Activated naive CD4-positive, alpha-beta T cell treated with anti-CD3 and anti-CD28 coated beads for 36 hours (primary cell): ENCODE data around the gene SLC37A1. TPM values are rescaled to one million over a fixed set of nuclear protein-coding genes. Genes with fewer than 3 reads are reported as not detected.

ENCODE experiments used
- CTCF ChIA-PET: fragments of 350-600 bp; sonication (Branson Sonifier 250); formaldehyde crosslinking; loops from one replicate; lab custom pipeline; 2021; ENCODE audit warnings: antibody characterized with exemption; lab: Charles Lee
- DNase-seq: peaks from one replicate; pipeline ENCODE4 v3.0.0-alpha.2; 2020
- H3K27ac Mint-ChIP-seq: one replicate; pipeline ENCODE4 v1.8.0; 2021; ENCODE audit warnings: mild to moderate bottlenecking, mixed read lengths
- H3K27me3 Mint-ChIP-seq: one replicate; pipeline ENCODE4 v1.8.0; 2021; ENCODE audit warnings: low read depth, mixed read lengths
- H3K36me3 Mint-ChIP-seq: one replicate; pipeline ENCODE4 v1.8.0; 2021; ENCODE audit warnings: low read depth, mixed read lengths
- H3K4me1 Mint-ChIP-seq: one replicate; pipeline ENCODE4 v1.8.0; 2021; ENCODE audit warnings: low read depth, mixed read lengths
- H3K4me3 Mint-ChIP-seq: one replicate; pipeline ENCODE4 v1.8.0; 2021; ENCODE audit warnings: mild to moderate bottlenecking, moderate library complexity, mixed read lengths
- H3K9me3 Mint-ChIP-seq: one replicate; pipeline ENCODE4 v1.8.0; 2021; ENCODE audit warnings: mixed read lengths
- intact Hi-C: fragments of 100-400 bp; cut with micrococcal nuclease; formaldehyde crosslinking; loops from one replicate; pipeline ENCODE4 v1.15.1; 2023
- total RNA-seq, 2 experiments: library from RNA; stranded (reverse); gene quantifications; one replicate each; pipeline ENCODE4 v1.2.3, GENCODE V29; 2021

The SLC37A1 gene
- total RNA-seq, 2 experiments from 2014 or later = 18.4 to 18.7 TPM

DNA sequence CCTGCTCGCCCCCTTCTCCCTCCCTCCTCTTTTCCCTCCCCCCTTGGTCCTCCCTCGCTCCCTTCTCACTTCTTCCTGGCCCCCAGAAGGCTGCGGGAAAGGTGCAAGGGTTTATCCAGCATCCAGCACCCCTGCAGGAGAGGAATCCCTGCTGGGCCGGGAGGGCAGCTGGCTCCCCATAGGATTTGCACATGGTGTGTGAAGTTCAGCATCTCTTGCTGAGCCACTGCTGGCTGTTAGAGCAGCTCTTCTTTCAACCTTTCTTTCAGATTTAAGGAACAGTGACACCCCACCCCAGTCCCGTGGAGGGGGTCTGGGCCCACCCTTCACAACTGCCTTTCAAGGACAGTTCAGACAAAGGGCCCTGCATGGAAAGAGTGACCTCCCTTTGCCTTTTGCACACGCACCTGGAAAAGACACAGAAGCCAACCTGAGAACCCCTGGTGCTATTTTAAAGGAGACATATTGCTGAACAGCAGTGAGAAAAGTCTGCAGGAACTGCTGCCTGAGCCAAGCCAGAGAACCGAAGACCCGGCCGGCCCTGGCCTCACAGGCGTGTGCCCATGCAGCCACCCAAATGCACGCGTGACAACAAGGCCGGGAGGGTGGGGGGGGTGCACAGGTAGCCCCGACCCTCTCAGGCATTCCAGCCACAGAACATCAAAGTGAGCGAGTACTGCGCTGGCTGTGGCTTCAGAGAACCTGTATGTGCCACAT, 66.6 kb downstream of the SLC37A1 start:
- H3K27me3 Mint-ChIP-seq = no peaks in the 10 kb centered on the region
- peaks cover 15% of the 10 kb centered on the region for H3K9me3 Mint-ChIP-seq
- CTCF ChIA-PET = interaction anchor here (2.0 kb wide), 1 partner anchor 12 kb away, joined by 6 read pairs; no protein-coding TSS in a partner anchor

DNA sequence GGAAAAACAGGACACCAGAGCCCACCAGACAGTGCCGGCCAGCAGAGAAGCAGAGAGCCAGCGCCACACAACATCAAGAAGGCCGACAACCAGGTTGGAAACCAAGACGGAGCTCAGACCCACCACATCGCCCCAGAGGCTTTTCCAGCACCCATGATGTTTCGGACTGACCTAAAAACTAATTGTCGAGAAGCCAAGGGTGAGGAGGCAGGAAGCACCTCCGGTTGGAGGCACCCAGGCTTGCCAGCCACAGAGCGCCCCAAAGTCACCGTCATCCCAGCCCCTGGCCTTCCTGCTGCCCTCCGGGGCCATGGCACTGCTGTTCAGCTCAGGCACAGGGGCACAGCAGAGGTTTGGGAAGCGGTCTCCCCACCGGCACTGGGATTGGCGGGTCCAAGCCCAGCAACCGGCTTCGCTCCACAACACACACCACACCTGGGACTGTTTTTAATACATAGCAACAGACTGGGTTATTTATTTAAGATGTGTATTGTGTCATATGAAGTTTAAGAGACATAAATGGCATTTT, 67.2 kb downstream of the SLC37A1 start:
- Mint-ChIP-seq H3K4me3 (no peak overlapping the region), H3K36me3 (peaks cover 14% of the 10 kb centered on the region), H3K27ac (no peak overlapping the region), H3K27me3 (no peaks in the 10 kb centered on the region), H3K4me1 (no peaks in the 10 kb centered on the region), H3K9me3 (peaks cover 11% of the 10 kb centered on the region)
- DNase-seq = no peak
- intact Hi-C loops = no loop called here
- CTCF ChIA-PET = no interaction called here

More for the DNA sequence above, 66.6 kb downstream of the SLC37A1 start:
- Mint-ChIP-seq H3K36me3 (peaks cover 20% of the 10 kb centered on the region), H3K4me1 (no peaks in the 10 kb centered on the region), H3K27ac (no peak overlapping the region), H3K4me3 (no peak overlapping the region)
- intact Hi-C loops = no loop called here
- DNase-seq = no peak

- H3K36me3 Mint-ChIP-seq = peaks cover 8% of the 10 kb centered on the region
- H3K27me3 Mint-ChIP-seq = no peaks in the 10 kb centered on the region
- CTCF ChIA-PET = interaction anchor here (0.7 kb wide), 1 partner anchor 10 kb away, joined by 3 read pairs; no protein-coding TSS in a partner anchor
- no peak overlapping the region for H3K27ac Mint-ChIP-seq
- H3K4me1 Mint-ChIP-seq = no peaks in the 10 kb centered on the region
- H3K9me3 Mint-ChIP-seq = peaks cover 6% of the 10 kb centered on the region
- no peak for DNase-seq
- no peak overlapping the region for H3K4me3 Mint-ChIP-seq
- intact Hi-C loops = no loop called here
These were observed 67.8 kb downstream of the SLC37A1 start for GRCh38 chr21:42581336-42581992.

DNA sequence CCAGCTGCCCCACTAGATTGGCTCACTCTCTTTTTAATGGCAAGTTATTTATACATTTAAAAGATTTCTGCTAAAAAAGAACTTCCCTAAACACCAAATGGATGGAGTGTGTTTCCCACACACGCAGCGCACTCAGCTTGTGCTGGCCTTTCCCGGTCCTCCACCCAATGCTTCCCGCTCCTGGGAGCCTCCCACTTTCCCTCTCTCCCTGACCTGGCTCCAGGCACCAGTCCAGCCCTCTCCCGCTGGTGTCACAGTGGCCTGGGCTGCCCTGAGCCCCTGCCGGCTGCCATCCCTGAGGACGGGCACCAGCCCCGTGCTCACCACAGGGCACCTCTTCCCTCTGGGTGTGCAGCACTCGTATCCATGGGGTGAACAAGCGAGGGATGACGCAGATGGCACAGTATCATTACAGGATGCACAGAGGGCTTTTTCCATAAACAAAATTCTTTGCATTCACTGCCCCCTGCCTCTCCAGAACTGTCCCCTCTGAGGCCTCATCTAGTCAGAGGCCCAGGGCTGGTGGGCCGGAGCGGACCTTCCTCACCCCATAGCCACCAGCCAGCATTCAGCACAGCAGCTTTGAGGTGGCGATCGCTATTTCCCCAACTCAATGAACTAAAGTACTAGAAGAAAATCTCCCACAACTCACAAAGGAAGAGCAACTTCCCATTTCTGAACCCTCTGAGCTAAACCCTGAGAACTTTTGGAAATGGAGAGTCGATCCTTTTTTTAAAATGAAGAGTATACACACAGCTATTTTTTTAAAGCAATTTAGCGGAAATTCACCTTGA, 68.5 kb downstream of the SLC37A1 start:
- intact Hi-C loops = no loop called here
- H3K4me1 Mint-ChIP-seq = no peaks in the 10 kb centered on the region
- CTCF ChIA-PET = interaction anchor here (0.7 to 1.3 kb wide), 2 partner anchors 10 to 11 kb away, joined by 3 to 9 read pairs; no protein-coding TSS in a partner anchor
- DNase-seq = no peak
- H3K4me3 Mint-ChIP-seq = no peak overlapping the region
- H3K27ac Mint-ChIP-seq = no peak overlapping the region
- peaks cover 2% of the 10 kb centered on the region for H3K9me3 Mint-ChIP-seq
- no peaks in the 10 kb centered on the region for H3K27me3 Mint-ChIP-seq
- H3K36me3 Mint-ChIP-seq = peaks cover 2% of the 10 kb centered on the region

DNA sequence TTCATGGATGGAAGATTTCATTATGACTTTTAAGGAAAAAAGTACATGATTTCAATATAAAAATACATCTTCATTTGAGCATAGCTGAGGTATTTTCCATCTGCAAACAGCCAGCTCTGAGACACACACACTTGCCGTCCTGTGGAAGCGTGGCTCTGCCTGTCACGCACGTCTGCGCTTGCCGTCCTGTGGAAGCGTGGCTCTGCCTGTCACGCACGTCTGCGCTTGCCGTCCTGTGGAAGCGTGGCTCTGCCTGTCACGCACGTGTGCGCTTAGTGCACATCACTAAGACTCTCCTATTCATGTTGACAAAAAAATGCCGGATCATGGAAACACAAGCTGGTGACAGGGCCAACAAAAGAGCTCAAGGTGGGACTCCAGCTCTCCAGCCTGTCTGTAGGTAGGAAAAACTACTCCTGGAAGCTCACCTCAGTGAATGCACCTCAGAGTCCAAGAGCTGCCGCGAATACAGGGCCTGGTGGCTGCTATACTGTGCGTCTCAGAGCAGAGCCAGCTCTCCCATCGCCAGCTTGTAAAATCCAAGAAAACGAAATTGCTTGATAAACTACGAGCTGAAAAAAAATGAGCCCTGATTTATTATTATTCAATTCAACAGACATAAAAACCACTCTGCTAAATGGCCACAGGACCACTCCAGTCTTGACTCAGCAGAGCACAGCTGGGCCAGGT, 69.3 kb downstream of the SLC37A1 start:
- no peaks in the 10 kb centered on the region for H3K9me3 Mint-ChIP-seq
- intact Hi-C loops = no loop called here
- H3K4me3 Mint-ChIP-seq = no peak overlapping the region
- no peaks in the 10 kb centered on the region for H3K36me3 Mint-ChIP-seq
- CTCF ChIA-PET = interaction anchor here (1.3 kb wide), 1 partner anchor 10 kb away, joined by 9 read pairs; no protein-coding TSS in a partner anchor
- H3K4me1 Mint-ChIP-seq = no peaks in the 10 kb centered on the region
- no peak for DNase-seq
- no peaks in the 10 kb centered on the region for H3K27me3 Mint-ChIP-seq
- peak overlapping the region; percentile 46 for H3K27ac Mint-ChIP-seq

- no peak for DNase-seq
- no peak overlapping the region for H3K27ac Mint-ChIP-seq
- intact Hi-C loops = no loop called here
- H3K4me1 Mint-ChIP-seq = no peaks in the 10 kb centered on the region
- no peaks in the 10 kb centered on the region for H3K9me3 Mint-ChIP-seq
- no peak overlapping the region for H3K4me3 Mint-ChIP-seq
- no peaks in the 10 kb centered on the region for H3K27me3 Mint-ChIP-seq
- CTCF ChIA-PET = interaction anchor here (0.6 to 1.3 kb wide), 2 partner anchors 9 to 11 kb away, joined by 4 to 9 read pairs; no protein-coding TSS in a partner anchor
- H3K36me3 Mint-ChIP-seq = no peaks in the 10 kb centered on the region
These were observed 70.0 kb downstream of the SLC37A1 start for GRCh38 chr21:42583477-42584295.

DNA sequence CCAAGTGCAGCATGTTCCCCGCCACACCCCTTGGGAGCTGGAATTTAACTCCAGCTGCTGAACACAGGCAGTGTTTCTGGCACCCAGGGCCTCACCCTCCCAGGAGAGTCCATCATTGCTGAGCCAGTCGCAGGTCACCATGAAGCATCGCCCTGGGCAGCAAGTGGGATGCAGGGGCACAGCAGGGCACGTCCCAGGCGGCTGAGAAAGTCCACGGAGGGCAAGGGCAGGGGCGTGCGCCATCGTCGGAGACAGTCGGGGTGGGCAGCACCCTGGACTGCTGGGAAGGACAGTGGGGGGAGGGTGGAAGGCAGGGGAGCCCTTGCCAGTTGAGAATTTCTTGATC, 70.6 kb downstream of the SLC37A1 start:
- Mint-ChIP-seq H3K4me1 (no peaks in the 10 kb centered on the region), H3K4me3 (no peak overlapping the region), H3K36me3 (no peaks in the 10 kb centered on the region), H3K27ac (no peak overlapping the region), H3K27me3 (no peaks in the 10 kb centered on the region), H3K9me3 (no peaks in the 10 kb centered on the region)
- CTCF ChIA-PET = interaction anchor here (0.6 kb wide), 1 partner anchor 11 kb away, joined by 4 read pairs; no protein-coding TSS in a partner anchor
- intact Hi-C loops = no loop called here
- no peak for DNase-seq

DNA sequence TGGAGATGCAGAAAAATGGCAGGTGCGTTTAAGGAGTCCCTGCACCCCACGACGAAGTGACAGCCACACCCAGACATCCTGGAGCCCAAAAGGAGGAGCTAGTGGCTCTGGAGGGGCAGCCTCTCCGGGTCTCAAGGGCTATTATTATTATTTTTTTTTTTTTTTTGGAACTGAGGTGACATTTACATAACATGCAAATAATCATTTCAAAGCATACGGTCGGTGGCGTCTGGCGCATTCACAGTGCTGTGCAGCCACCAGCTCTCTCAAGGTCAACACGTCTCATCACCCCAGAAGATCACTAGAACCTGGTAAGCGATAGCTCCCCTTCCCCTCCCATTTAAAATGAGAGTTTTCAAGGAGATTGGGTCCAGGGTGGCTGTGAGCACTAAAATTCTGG, 72.2 kb downstream of the SLC37A1 start:
- intact Hi-C loops = no loop called here
- H3K36me3 Mint-ChIP-seq = no peaks in the 10 kb centered on the region
- CTCF ChIA-PET = no interaction called here
- peaks cover 2% of the 10 kb centered on the region for H3K4me1 Mint-ChIP-seq
- no peaks in the 10 kb centered on the region for H3K9me3 Mint-ChIP-seq
- no peak for DNase-seq
- H3K27me3 Mint-ChIP-seq = no peaks in the 10 kb centered on the region
- H3K27ac Mint-ChIP-seq = no peak overlapping the region
- H3K4me3 Mint-ChIP-seq = no peak overlapping the region

GRCh38 chr21:42586406-42586805, 72.8 kb downstream of the SLC37A1 start:
- H3K4me1 Mint-ChIP-seq = peaks cover 7% of the 10 kb centered on the region
- no peak overlapping the region for H3K4me3 Mint-ChIP-seq
- H3K27me3 Mint-ChIP-seq = no peaks in the 10 kb centered on the region
- intact Hi-C loops = no loop called here
- CTCF ChIA-PET = no interaction called here
- H3K36me3 Mint-ChIP-seq = no peaks in the 10 kb centered on the region
- no peak for DNase-seq
- no peaks in the 10 kb centered on the region for H3K9me3 Mint-ChIP-seq
- no peak overlapping the region for H3K27ac Mint-ChIP-seq

DNA sequence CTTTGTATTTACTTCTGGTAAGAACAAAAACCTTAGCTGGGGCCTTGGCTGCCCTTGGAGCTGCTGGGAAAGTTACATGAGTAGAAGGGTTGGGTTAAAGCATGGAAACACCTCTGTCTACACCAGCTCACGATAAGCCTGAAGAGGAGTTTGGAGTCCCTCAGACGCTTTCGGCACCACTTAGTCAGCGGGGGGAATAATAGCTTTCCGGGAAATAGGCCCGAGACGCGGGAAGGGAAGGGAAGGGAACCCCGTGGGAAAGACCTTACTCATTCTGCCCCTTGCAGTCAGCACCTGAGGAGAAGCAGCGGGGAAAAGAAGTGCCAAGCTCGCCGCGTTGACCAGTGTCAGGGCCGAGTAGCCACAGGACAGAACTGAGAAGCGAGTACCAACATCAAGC, 73.4 kb downstream of the SLC37A1 start:
- no peak overlapping the region for H3K27ac Mint-ChIP-seq
- no peak for DNase-seq
- H3K4me3 Mint-ChIP-seq = no peak overlapping the region
- no peaks in the 10 kb centered on the region for H3K9me3 Mint-ChIP-seq
- intact Hi-C loops = no loop called here
- no peaks in the 10 kb centered on the region for H3K27me3 Mint-ChIP-seq
- no peaks in the 10 kb centered on the region for H3K36me3 Mint-ChIP-seq
- CTCF ChIA-PET = no interaction called here
- H3K4me1 Mint-ChIP-seq = peaks cover 11% of the 10 kb centered on the region
